Epithelial cell of proximal tubule (primary cell): Measurements from ENCODE around the gene TRERF1. TPM values are rescaled to one million over a fixed set of nuclear protein-coding genes. Genes with fewer than 3 reads are reported as not detected.

Source experiments
- DNase-seq: peaks from one replicate; pipeline ENCODE4 v3.0.0-alpha.2; 2011; ENCODE audit warnings: low read depth
- H3K4me3 ChIP-seq: 2 replicates; pipeline ENCODE4 v1.5.1; 2011; ENCODE audit warnings: low read depth, mild to moderate bottlenecking, low read length
- CTCF ChIP-seq: conservative IDR thresholded peaks from 2 replicates; pipeline ENCODE4 v1.5.1; 2012; ENCODE audit warnings: low read depth, mild to moderate bottlenecking, low read length
- total RNA-seq: library from RNA; depleted of rRNA; stranded (reverse); fragments of >200 nt; gene quantifications from 2 replicates; pipeline ENCODE4 v1.2.3, GENCODE V29; 2015

The TRERF1 gene
- total RNA-seq, 1 donor from 2014 or later = 2.2 TPM

- H3K4me3 ChIP-seq = no peak overlapping the region
- no peak for DNase-seq
- no peak for TF ChIP-seq CTCF
Measured at GRCh38 chr6:42349753-42350511, 101.8 kb downstream of the TRERF1 start.

- no peak for DNase-seq
- no peak overlapping the region for H3K4me3 ChIP-seq
- no peak for TF ChIP-seq CTCF
Measured at GRCh38 chr6:42347456-42347855, 104.3 kb downstream of the TRERF1 start.

- no peak for DNase-seq
- H3K4me3 ChIP-seq = no peak overlapping the region
- TF ChIP-seq CTCF = no peak
Measured at GRCh38 chr6:42345696-42346416, 105.9 kb downstream of the TRERF1 start.

- TF ChIP-seq CTCF = no peak
- DNase-seq = no peak
- no peak overlapping the region for H3K4me3 ChIP-seq
Measured at GRCh38 chr6:42344756-42345155, 107.0 kb downstream of the TRERF1 start.

GRCh38 chr6:42341771-42342553, 109.8 kb downstream of the TRERF1 start:
- DNase-seq = no peak
- TF ChIP-seq CTCF = no peak
- H3K4me3 ChIP-seq = no peak overlapping the region

GRCh38 chr6:42341221-42341620, 110.5 kb downstream of the TRERF1 start:
- TF ChIP-seq CTCF = no peak
- no peak overlapping the region for H3K4me3 ChIP-seq

More at GRCh38 chr6:42341221-42341620, 110.5 kb downstream of the TRERF1 start:
- no peak for DNase-seq
